Measurements from ENCODE around the gene NTRK1.

DNA sequence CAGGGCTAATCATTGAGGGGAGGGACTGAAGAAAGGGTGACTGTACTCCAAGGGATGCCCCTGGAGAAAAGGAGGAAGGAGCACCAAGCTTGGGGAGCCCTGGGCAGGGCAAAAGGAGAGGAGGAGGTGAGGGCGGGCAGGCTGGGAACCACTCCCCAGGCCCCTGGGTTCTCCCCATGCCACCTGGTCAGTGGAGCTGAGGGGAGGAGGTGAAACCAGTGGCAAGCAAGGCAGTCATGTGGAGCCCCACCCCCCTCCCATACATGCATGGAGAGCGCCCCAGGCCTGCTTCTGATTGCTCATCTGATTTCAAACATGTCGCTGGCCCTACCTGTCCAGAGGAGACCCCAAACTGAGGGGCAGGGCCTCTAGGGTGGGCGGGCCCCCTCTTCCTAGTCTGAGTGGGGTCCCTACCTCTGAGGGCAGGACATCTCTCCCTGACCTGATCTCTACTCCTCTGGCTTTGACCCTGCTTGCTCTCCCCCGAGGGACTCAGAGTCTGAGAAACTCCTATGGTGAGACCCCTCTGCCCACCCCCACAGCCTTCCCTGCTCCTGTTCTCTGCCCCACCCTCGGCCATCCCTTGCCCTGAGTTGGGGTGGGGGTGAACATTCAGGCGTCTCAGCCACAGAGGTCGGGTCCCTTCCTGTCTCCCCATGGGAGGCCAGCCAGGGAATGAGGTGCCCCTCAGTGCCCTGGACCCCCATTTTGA, 20.3 kb upstream of the NTRK1 start:
- TF ChIP-seq RXRA (IDR thresholded peaks at IDR 0.05): no peak
- TF ChIP-seq CTCF (IDR thresholded peaks at IDR 0.05; ENCODE audit: low read depth, low read length, missing input control): no peak
- TF ChIP-seq ATF3 (IDR thresholded peaks at IDR 0.05): no peak
- TF ChIP-seq MAX (IDR thresholded peaks at IDR 0.05): no peak
- TF ChIP-seq, protein P1, sequence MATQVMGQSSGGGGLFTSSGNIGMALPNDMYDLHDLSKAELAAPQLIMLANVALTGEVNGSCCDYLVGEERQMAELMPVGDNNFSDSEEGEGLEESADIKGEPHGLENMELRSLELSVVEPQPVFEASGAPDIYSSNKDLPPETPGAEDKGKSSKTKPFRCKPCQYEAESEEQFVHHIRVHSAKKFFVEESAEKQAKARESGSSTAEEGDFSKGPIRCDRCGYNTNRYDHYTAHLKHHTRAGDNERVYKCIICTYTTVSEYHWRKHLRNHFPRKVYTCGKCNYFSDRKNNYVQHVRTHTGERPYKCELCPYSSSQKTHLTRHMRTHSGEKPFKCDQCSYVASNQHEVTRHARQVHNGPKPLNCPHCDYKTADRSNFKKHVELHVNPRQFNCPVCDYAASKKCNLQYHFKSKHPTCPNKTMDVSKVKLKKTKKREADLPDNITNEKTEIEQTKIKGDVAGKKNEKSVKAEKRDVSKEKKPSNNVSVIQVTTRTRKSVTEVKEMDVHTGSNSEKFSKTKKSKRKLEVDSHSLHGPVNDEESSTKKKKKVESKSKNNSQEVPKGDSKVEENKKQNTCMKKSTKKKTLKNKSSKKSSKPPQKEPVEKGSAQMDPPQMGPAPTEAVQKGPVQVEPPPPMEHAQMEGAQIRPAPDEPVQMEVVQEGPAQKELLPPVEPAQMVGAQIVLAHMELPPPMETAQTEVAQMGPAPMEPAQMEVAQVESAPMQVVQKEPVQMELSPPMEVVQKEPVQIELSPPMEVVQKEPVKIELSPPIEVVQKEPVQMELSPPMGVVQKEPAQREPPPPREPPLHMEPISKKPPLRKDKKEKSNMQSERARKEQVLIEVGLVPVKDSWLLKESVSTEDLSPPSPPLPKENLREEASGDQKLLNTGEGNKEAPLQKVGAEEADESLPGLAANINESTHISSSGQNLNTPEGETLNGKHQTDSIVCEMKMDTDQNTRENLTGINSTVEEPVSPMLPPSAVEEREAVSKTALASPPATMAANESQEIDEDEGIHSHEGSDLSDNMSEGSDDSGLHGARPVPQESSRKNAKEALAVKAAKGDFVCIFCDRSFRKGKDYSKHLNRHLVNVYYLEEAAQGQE (IDR thresholded peaks at IDR 0.05): no peak
- no peak for TF ChIP-seq GABPA (IDR thresholded peaks at IDR 0.05 in 1 of 2, conservative IDR thresholded peaks at IDR 0.05 in 1 of 2)

Measured in liver (tissue), 3 donors.